HepG2 (cell line): ENCODE results near the gene GPR37L1. TPM values are rescaled to one million over a fixed set of nuclear protein-coding genes. Genes with fewer than 3 reads are reported as not detected.

Experiments
- CAMTA2 ChIP-seq: sonication (generic); formaldehyde crosslinking; IDR thresholded peaks from 2 replicates; pipeline ENCODE4 v1.4.0; 2020; ENCODE audit warnings: mild to moderate bottlenecking, missing genetic modification reagents, borderline replicate concordance
- CREM ChIP-seq, 2 experiments: sonication (generic) in 1 of 2; formaldehyde crosslinking in 1 of 2; IDR thresholded peaks; 2 replicates each; pipeline versions ENCODE4 v1.4.0 to v1.6.1; 2016 to 2020; ENCODE audit warnings: antibody characterized with exemption in 1 of 2, mild to moderate bottlenecking in 1 of 2, missing genetic modification reagents in 1 of 2
- GMEB1 ChIP-seq: sonication (generic); formaldehyde crosslinking; IDR thresholded peaks from 2 replicates; pipeline ENCODE4 v1.5.1; 2020; ENCODE audit warnings: missing genetic modification reagents, mild to moderate bottlenecking, borderline replicate concordance
- GPBP1L1 ChIP-seq: sonication (generic); formaldehyde crosslinking; IDR thresholded peaks from 2 replicates; pipeline ENCODE4 v1.5.0; 2020; ENCODE audit warnings: mild to moderate bottlenecking, missing genetic modification reagents
- HCFC1 ChIP-seq: fragments of 150-350 bp; IDR thresholded peaks from 2 replicates; pipeline ENCODE4 v1.6.1; 2014; ENCODE audit warnings: low read depth, low read length
- ISL2 ChIP-seq: sonication (generic); formaldehyde crosslinking; IDR thresholded peaks from 2 replicates; pipeline ENCODE4 v1.5.0; 2020; ENCODE audit warnings: missing genetic modification reagents
- KDM5B ChIP-seq: sonication (generic); formaldehyde crosslinking; IDR thresholded peaks from 2 replicates; pipeline ENCODE4 v1.4.0; 2020; ENCODE audit warnings: missing genetic modification reagents, mild to moderate bottlenecking, borderline replicate concordance
- NONO ChIP-seq, 2 experiments: fragments of 450-650 bp in 1 of 2; sonication (generic) in 1 of 2; formaldehyde crosslinking in 1 of 2; IDR thresholded peaks in 1 of 2; conservative IDR thresholded peaks in 1 of 2; 2 replicates each; pipeline versions ENCODE4 v1.6.1 to v1.8.0; 2017 to 2022; ENCODE audit warnings: mild to moderate bottlenecking in 1 of 2, missing genetic modification reagents in 1 of 2, moderate library complexity in 1 of 2
- PATZ1 ChIP-seq: sonication (generic); formaldehyde crosslinking; IDR thresholded peaks from 2 replicates; pipeline ENCODE4 v1.4.0; 2020; ENCODE audit warnings: missing genetic modification reagents
- POGK ChIP-seq: sonication (generic); formaldehyde crosslinking; conservative IDR thresholded peaks from 2 replicates; pipeline ENCODE4 v1.8.0; 2022; ENCODE audit warnings: mild to moderate bottlenecking, moderate library complexity, missing genetic modification reagents
- ZC3H13 ChIP-seq: sonication (generic); formaldehyde crosslinking; IDR thresholded peaks from 2 replicates; pipeline ENCODE4 v1.8.1; 2023; ENCODE audit warnings: mild to moderate bottlenecking, missing genetic modification reagents, moderate library complexity
- ZHX2 ChIP-seq, 2 experiments: sonication (generic) in 1 of 2; formaldehyde crosslinking in 1 of 2; IDR thresholded peaks; 2 replicates each; pipeline versions ENCODE4 v1.6.1 to v1.9.0; 2014 to 2022; ENCODE audit warnings: antibody characterized with exemption in 1 of 2, borderline replicate concordance in 1 of 2, inconsistent platforms in 1 of 2, low read depth in 1 of 2, missing genetic modification reagents in 1 of 2
- ZMYM2 ChIP-seq: sonication (generic); formaldehyde crosslinking; IDR thresholded peaks from 2 replicates; pipeline ENCODE4 v1.8.0; 2022; ENCODE audit warnings: mild to moderate bottlenecking, missing genetic modification reagents
- ZNF329 ChIP-seq: sonication (generic); formaldehyde crosslinking; IDR thresholded peaks from 2 replicates; pipeline ENCODE4 v1.9.0; 2021; ENCODE audit warnings: low read depth, mild to moderate bottlenecking, missing genetic modification reagents
- polyA plus RNA-seq, 8 experiments: library from polyadenylated mRNA; depleted of rRNA in 3 of 8; stranded (reverse) in 7 of 8; unstranded in 1 of 8; fragments of >200 nt; fragmentation: Illumina TruSeq in 4 of 8; extraction: Trizol in 4 of 8; gene quantifications; 2 replicates each; pipeline versions ENCODE4 v1.2.1 to v1.2.3, GENCODE V29; 2011 to 2016; ENCODE audit warnings: low read depth in 4 of 8, missing spikeins in 1 of 8, mixed read lengths in 1 of 8; ENCODE audit not compliant: insufficient read depth in 1 of 8
- total RNA-seq, 5 experiments: library from RNA; depleted of rRNA; stranded (reverse); fragments of >200 nt; fragmentation: Illumina TruSeq; extraction: Trizol; gene quantifications; 2 replicates each; pipeline ENCODE4 v1.2.3, GENCODE V29; 2016; ENCODE audit warnings: low read depth in 1 of 5

GPR37L1 gene
- total and polyA plus RNA-seq, 2 of the 13 experiments (the other 11 are each of a cell fraction or from before 2014, with no cell fraction given), result 0.13 TPM; not detected in 1

- TF ChIP-seq ZHX2 (IDR thresholded peaks at IDR 0.05; ENCODE audit: low read depth) (0 out of 2 replicates have a peak, but pooled peaks have one; percentile 25), ZHX2 (CRISPR knock-in tag; IDR thresholded peaks at IDR 0.05; ENCODE audit: borderline replicate concordance) (no peak), CAMTA2 (no peak), ZC3H13 (CRISPR knock-in tag) (peak; percentile 58; the same call in 1 of the 2 replicates), KDM5B (no peak; the same call in 1 of the 2 replicates), ZNF329 (CRISPR knock-in tag) (no peak), ISL2 (CRISPR knock-in tag) (no peak), HCFC1 (no peak), GPBP1L1 (CRISPR knock-in tag) (no peak), ZMYM2 (CRISPR knock-in tag) (no peak), POGK (CRISPR knock-in tag) (no peak), GMEB1 (CRISPR knock-in tag) (no peak), PATZ1 (CRISPR knock-in tag) (peak; percentile 93), NONO (IDR thresholded peaks at IDR 0.05) (no peak), NONO (CRISPR knock-in tag; conservative IDR thresholded peaks at IDR 0.05) (peak; percentile 71), CREM (IDR thresholded peaks at IDR 0.05) (peak; percentile 33; the same call in 1 of the 2 replicates), CREM (CRISPR knock-in tag; IDR thresholded peaks at IDR 0.05) (no peak)
These were observed 36.9 kb upstream of the GPR37L1 start (continued) for GRCh38 chr1:202085682-202086373.
